Measurements from ENCODE around the gene GREB1L. TPM values are rescaled to one million over a fixed set of nuclear protein-coding genes. Genes with fewer than 3 reads are reported as not detected.
"Not testable (repeated sequence)": the region's sequence is repeated elsewhere in the genome, so short reads cannot be mapped to it uniquely, and the experiment has no call there.

The GREB1L gene
- total RNA-seq, 1 donor from 2014 or later: 0.79 TPM

DNA sequence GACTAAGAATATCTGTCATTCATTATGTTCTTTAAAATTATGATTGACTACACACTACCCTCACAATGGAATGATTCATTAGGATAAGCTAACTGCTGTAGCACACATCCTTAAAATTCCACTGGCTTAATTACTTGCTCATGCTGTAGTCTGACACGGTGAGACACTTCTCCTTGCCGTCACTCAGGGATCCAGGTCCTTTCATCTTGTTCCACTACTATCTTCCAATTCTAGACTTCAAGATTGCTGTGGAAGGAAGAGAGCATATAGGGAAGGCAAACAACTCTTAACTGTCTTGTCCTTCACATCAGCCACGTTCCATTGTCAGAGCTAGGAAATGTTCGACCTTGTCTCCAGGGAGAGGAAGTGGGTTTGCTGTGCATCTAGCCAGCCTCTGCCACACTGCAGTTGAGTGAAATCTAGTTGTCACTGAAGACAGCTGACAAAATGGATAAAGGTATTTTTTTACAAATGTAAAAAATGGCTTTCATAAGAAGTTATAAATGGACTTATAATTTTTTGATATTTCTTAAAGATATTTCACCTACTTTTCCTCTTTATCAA is 30.1 kb downstream of the GREB1L start:
- FAIRE-seq (no peak), DNase-seq (ENCODE audit: low read depth) (no peak)
- Histone ChIP-seq H3K27me3 (ENCODE audit: control insufficient read depth, insufficient read depth, low read length) (no peaks in the 10 kb centered on the region), H3K4me3 (ENCODE audit: low read depth, low read length) (no peak overlapping the region), H3K36me3 (ENCODE audit: control insufficient read depth, insufficient read depth, low read length) (no peaks in the 10 kb centered on the region)
- TF ChIP-seq, protein P1, sequence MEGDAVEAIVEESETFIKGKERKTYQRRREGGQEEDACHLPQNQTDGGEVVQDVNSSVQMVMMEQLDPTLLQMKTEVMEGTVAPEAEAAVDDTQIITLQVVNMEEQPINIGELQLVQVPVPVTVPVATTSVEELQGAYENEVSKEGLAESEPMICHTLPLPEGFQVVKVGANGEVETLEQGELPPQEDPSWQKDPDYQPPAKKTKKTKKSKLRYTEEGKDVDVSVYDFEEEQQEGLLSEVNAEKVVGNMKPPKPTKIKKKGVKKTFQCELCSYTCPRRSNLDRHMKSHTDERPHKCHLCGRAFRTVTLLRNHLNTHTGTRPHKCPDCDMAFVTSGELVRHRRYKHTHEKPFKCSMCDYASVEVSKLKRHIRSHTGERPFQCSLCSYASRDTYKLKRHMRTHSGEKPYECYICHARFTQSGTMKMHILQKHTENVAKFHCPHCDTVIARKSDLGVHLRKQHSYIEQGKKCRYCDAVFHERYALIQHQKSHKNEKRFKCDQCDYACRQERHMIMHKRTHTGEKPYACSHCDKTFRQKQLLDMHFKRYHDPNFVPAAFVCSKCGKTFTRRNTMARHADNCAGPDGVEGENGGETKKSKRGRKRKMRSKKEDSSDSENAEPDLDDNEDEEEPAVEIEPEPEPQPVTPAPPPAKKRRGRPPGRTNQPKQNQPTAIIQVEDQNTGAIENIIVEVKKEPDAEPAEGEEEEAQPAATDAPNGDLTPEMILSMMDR (IDR thresholded peaks at IDR 0.05; ENCODE audit: insufficient read depth, low read length, severe bottlenecking): no peak

DNA sequence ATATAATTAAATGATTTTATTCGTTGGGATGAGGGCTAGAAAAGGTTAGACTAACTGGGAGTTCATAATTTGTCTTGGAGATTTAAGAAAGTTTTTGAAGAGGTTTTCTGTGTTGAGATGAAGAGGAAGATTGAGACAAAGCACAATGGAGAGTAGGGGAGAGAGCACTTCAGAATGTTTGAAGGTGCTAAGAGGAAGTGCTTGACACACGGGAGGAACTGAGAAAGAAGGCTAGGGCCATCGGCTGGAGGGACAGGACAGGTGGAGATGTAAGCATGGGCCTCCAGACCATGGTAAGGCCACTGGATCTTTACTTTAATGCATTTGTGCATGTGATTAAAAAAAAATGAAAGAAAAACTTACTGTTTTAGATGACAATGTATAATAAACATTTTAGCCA is 31.5 kb downstream of the GREB1L start:
- DNase-seq (ENCODE audit: low read depth): no peak
- H3K4me3 ChIP-seq (ENCODE audit: low read depth, low read length): no peak overlapping the region
- TF ChIP-seq, protein P1 (IDR thresholded peaks at IDR 0.05; ENCODE audit: insufficient read depth, low read length, severe bottlenecking): no peak
- FAIRE-seq: no peak
- no peaks in the 10 kb centered on the region for H3K27me3 ChIP-seq (ENCODE audit: control insufficient read depth, insufficient read depth, low read length)
- no peaks in the 10 kb centered on the region for H3K36me3 ChIP-seq (ENCODE audit: control insufficient read depth, insufficient read depth, low read length)

DNA sequence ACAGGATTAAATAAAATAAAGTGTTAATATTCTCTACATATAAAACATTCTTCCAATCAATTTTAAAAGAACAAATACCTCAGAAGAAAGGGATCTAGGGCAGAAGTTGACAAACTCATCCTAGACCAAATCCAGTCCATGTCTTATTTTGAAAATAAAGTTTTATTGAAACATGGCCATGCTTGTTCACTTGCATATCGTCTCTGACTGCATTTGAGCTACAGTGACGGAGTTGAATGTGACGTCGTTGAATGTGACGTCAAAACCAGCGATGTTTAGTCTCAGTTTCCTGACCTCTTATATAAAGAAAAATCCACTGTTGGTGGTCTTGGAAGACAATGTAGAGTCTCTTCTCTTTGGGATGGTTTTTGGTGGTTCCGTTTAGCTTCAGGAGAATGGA is 33.6 kb downstream of the GREB1L start:
- TF ChIP-seq, protein P1 (IDR thresholded peaks at IDR 0.05; ENCODE audit: insufficient read depth, low read length, severe bottlenecking): no peak
- Histone ChIP-seq H3K27me3 (ENCODE audit: control insufficient read depth, insufficient read depth, low read length) (no peaks in the 10 kb centered on the region), H3K36me3 (ENCODE audit: control insufficient read depth, insufficient read depth, low read length) (no peaks in the 10 kb centered on the region), H3K4me3 (ENCODE audit: low read depth, low read length) (no peak overlapping the region)
- DNase-seq (ENCODE audit: low read depth) (no peak), FAIRE-seq (no peak)

DNA sequence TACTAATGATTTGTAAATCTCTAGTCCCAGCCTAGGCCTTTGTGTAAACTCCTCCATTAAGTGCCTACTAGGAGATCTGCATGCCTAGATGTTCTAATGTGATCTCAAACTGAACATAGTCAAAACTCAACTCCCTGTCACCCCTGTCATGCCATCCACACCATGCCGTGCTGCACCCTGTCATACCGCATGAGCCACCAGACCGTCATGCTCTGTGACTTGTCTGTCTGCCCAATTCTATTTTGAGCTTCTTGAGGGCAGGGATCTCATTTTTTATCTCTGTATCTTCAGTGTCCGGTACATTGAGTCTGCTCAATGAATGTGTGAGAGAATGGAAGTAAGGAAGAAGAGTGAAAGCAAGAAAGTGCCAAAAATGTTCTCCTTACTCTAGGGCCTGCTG is 35.5 kb downstream of the GREB1L start:
- TF ChIP-seq, protein P1 (IDR thresholded peaks at IDR 0.05; ENCODE audit: insufficient read depth, low read length, severe bottlenecking): no peak
- H3K36me3 ChIP-seq (ENCODE audit: control insufficient read depth, insufficient read depth, low read length): no peaks in the 10 kb centered on the region
- no peak for DNase-seq (ENCODE audit: low read depth)
- no peak for FAIRE-seq
- no peak overlapping the region for H3K4me3 ChIP-seq (ENCODE audit: low read depth, low read length)
- H3K27me3 ChIP-seq (ENCODE audit: control insufficient read depth, insufficient read depth, low read length): no peaks in the 10 kb centered on the region

DNA sequence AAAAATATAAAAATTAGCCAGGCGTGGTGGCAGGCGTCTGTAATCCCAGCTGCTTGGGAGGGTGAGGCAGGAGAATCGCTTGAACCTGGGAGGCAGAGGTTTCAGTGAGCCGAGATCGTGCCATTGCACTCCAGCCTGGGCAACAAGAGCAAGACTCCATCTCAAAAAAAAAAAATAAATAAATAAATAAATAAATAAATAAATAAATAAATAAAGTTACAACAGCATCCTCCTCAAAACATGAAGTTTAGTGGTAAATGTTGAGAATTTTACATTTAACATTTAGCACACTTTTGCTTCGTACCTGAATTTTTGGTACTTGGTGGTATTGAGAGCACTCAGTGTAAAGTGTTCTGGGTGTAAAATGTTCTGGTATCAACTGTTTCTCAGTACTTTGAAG is 36.2 kb downstream of the GREB1L start:
- FAIRE-seq; DNase-seq (ENCODE audit: low read depth); H3K36me3 ChIP-seq (ENCODE audit: control insufficient read depth, insufficient read depth, low read length); H3K27me3 ChIP-seq (ENCODE audit: control insufficient read depth, insufficient read depth, low read length); H3K4me3 ChIP-seq (ENCODE audit: low read depth, low read length): not testable (repeated sequence)

DNA sequence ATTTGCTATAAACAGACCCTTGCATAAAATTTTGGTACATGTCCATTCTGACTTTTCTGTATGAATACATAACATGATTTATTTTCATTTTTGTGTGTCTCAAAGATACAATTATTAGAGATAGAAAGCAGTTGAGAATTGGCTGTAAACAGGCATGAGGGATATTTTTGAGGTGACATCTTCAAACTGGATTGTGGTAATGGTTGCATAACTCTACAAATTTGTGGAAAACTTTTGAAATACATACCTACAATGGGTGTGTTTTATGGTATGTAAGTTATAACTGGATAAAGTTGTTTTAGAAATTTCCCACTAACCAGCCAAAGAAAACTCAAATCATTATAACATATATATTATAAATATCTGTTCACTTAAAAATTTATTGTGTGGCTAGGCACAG is 39.6 kb downstream of the GREB1L start:
- TF ChIP-seq, protein P1 (IDR thresholded peaks at IDR 0.05; ENCODE audit: insufficient read depth, low read length, severe bottlenecking): no peak
- Histone ChIP-seq H3K27me3 (ENCODE audit: control insufficient read depth, insufficient read depth, low read length) (peaks cover 1% of the 10 kb centered on the region), H3K4me3 (ENCODE audit: low read depth, low read length) (no peak overlapping the region), H3K36me3 (ENCODE audit: control insufficient read depth, insufficient read depth, low read length) (no peaks in the 10 kb centered on the region)
- FAIRE-seq (no peak), DNase-seq (ENCODE audit: low read depth) (no peak)

All from bronchial epithelial cell (primary cell).